HG02870 (cell line): ENCODE results near the gene SERPING1.

ENCODE experiments used
- ATAC-seq: cut with Tn5 transposase; IDR thresholded peaks from one replicate; pipeline ENCODE4 v1.9.1; 2021; ENCODE audit warnings: mild to moderate bottlenecking, moderate library complexity; ENCODE audit not compliant: unreplicated experiment

SERPING1 gene

DNA sequence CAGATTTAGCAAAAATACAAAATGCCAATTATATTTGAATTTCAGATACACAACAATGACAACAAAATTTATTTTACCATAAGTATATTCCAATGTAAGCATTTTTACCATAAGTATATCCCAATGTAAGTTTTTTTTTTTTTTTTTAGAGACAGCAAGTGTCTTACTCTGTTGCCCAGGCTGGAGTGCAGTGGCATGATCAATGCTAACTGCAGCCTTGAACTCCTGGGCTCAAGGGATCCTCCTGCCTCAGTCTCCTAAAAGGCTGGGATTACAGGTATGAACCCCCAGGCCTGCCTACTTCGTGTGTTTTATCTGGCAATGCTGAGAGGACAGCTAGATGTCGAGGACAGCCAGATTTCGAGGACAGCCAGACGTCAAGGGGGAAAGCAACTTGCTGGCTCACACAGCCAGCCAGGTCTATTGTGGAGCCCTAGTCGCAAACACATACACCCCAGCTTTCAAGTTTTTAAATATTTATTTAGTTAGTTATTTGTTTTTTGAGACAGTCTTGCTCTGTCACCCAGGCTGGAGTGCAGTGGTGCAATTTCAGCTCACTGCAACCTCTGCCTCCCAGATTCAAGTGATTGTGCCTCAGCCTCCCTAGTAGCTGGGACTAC is 1.1 kb upstream of the SERPING1 start:
- no peak for ATAC-seq

DNA sequence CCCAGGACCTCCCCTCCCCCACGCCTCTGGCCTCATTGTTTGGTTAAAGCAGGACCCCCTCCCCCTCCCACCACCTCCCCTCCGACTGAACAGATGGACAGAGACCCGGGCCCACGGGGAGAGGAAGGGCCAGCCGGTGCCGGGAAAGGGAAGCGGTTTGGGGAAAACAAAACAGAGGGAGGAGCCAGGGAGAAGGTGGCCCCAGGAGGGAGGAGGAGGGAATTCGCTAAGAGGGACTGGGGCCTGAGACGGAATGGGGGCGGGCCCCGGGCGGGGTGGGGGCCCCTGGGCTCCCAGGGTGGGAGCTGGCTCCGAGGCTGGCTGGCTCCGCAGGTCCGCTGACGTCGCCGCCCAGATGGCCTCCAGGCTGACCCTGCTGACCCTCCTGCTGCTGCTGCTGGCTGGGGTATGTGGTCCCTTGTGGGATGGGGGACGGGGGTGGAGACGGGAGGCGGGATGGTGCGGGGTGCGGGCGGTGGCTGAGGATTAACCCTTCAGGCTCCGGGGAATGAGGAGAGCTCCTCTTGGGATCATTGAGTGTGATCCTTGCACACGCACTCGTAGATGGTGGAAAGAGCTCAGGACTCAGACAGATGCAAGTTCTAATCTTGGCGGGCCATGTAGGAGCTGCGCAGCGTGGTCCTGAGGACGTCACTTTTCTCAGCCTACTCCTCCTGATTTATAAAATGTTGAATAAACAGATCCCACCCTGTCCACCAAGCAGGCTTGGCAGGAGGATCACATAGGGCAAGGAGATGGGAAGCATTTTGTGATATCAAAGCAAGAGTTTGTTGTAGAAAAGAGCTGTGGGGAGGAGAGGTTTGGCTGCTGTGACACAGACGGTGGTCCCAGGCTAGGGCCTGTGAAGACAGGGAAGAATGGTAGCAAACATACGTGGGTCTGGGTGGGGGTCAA is 688 bp downstream of the SERPING1 start:
- ATAC-seq, result no peak

DNA sequence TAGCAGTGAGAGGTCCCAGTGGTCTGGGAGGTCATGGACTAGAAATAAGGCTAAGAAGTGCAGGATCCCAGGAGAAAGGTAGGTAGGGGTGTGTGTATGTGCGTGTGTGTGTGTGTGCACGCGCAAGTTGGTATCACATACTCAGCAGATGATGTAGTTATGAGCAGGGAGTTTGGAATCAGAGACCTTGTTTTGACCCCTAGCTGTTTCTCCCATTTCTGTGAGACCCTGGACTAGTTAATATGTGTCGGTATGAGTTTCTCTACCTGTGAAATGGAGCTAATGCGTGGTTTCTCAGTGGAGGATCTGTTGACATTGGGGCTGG is 1.3 kb downstream of the SERPING1 start:
- no peak for ATAC-seq

DNA sequence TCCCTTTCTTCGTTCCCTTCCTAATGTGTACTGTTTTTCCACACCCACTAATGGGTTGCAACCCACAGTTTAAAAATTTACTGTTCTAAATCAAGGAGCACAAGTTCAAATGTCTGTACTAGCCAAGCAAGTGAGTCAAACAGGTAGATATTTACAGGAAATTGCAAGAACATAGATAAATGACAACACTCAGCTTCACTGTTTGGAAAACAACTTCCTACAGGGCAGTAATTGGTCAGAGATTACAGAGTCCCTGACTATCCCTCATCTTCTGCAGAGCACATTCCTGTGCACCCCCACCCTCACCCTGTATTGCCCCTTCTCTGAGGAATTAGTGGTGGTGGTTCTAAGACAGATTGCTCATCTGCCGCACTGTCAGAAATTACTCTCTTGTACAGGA is 1.9 kb downstream of the SERPING1 start:
- no peak for ATAC-seq

DNA sequence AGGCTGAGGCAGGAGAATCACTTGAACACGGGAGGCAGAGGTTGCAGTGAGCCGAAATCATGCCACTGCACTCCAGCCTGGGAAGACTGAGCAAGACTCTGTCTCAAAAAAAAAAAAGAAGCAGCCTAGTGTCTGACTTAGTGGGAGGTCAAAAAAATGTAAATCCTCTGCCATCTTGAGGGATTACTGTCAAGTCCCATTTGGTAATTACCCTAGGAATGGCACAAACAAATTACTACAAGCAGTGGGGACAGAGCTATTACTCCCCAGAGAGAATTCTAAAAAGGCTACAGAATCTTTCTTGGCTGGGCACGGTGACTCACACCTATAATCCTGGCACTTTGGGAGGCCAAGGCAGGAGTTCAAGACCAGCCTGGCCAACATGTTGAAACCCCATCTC is 3.8 kb downstream of the SERPING1 start:
- ATAC-seq, result no peak

DNA sequence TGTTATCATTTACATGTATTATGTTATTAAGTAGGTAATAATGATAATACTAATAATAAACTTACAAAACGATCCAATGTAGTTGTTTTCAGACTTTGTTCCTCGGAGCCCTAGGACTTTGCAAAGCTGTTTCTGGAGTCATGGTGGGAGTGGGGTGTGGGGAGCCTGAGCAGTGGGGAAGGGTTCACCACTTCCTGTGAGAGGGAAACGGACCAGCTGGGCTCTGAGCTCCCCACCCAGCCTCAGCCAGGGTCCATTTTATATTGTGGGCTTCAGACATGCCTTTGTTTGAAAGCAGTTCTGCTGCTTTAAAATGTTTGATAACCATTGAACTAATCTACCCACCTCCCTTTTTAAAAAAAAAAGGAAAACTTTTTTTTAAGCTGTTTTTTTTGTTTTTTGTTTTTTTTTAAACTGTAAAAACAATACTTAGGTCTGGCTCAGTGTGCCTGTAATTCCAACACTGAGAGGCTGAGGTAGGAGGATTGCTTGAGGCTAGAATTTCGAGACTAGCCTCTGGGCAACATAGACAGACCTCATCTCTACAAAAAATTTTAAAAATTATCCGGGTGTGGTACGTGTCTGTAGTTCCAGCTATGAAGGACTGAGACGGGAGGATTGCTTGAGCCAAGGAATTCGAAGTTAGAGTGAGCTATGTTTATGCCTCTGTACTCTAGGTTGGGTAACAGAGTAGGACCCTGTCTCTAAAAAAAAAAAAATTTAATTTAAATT is 7.0 kb downstream of the SERPING1 start:
- ATAC-seq, result no peak

DNA sequence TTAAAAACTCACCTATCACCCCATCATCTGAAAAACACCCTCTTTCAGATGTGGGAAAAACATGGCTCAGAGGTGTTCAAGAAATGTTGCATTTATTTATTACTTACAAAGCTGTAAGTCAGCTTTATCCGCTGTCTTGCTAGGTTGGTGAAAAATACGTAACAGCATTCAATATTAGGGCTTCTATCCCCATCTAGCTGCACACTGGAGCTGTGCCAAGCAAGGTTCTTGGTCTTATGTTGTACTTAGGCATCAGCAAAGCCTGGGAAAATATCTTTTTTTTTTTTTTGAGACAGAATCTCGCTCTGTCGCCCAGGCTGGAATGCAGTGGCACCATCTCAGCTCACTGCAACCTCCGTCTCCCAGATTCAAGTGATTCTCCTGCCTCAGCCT is 7.5 kb downstream of the SERPING1 start:
- no peak for ATAC-seq

DNA sequence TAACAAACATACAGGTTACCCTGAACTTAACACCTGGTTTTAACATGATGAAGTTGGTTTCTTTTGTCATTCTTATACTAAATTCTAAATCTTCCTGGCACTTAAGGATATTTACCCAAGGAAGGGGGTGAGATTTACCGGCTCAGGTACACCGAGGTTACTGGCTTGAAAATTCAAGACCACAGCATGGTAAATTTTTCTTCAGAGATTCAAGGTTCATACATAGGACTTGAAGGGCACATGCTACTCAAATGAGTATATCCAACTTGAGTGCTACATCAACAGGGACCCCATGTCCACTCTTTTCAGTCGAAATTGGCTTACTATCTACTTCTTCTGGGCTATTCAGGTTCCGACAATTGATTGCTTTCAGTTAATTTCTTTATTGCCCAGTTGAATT is 12.7 kb downstream of the SERPING1 start:
- no peak for ATAC-seq

DNA sequence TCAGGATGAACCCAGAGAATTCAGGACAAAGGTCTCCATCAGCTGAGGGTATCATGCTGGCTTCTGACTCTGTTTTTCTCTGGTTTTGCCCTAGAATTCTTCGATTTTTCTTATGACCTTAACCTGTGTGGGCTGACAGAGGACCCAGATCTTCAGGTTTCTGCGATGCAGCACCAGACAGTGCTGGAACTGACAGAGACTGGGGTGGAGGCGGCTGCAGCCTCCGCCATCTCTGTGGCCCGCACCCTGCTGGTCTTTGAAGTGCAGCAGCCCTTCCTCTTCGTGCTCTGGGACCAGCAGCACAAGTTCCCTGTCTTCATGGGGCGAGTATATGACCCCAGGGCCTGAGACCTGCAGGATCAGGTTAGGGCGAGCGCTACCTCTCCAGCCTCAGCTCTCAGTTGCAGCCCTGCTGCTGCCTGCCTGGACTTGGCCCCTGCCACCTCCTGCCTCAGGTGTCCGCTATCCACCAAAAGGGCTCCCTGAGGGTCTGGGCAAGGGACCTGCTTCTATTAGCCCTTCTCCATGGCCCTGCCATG is 16.8 kb downstream of the SERPING1 start:
- no peak for ATAC-seq

DNA sequence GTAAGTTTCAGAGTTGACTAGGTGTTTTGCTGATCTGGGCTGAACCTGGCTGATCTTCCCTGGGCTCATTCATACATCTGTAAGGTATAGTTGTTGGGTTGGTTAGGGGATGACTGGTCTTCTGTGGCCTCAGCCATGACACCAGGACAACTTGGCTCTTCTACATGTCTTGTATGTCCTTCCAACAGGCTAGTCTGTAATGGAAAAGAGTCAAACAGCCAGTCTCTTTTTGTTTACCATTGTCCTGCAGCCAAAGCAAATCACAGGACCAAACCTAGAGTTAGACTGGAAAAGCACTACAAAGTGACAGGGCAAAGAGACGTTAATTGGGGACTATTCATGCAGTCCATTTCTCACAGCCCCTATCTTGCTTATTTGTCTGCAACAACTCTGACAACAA is 17.8 kb downstream of the SERPING1 start:
- ATAC-seq, result no peak

DNA sequence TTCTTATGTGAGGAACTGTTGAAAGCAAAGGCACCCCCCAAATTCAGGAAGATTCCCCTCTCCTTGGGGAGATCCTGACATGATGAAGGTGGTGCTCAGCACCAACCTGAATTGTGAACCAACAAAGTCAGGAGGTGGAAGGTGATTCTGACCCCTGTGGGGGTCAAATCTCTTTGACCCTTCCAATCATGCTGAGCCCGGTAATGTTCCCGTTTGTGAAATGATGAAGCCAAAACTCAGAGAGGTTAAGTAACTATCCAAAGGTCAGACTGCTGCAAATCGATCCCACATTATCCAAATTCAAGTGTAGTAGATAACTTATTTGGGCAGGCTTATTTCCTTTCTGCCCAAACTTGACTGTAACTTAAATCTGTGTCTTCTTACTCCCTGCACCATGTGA is 19.1 kb downstream of the SERPING1 start:
- ATAC-seq, result no peak

DNA sequence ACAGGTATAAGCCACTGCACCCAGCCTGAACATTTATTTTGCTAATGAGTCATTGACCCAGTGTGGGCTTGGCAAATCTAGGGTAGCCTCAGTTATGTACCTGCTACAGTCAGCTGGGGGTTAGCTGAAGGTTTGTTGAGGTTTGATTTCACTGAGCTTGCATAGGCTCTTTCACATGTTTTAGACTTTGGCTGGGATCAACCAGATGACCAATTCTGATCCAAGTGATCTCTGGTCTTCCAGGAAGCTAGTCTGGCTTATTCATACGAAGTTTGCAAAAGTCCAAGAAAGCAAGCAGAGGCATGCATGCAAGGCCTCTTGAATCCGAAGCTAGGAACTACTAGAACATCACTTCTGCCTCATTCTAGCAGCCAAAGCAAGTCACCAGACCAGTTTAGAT is 21.0 kb downstream of the SERPING1 start:
- no peak for ATAC-seq

DNA sequence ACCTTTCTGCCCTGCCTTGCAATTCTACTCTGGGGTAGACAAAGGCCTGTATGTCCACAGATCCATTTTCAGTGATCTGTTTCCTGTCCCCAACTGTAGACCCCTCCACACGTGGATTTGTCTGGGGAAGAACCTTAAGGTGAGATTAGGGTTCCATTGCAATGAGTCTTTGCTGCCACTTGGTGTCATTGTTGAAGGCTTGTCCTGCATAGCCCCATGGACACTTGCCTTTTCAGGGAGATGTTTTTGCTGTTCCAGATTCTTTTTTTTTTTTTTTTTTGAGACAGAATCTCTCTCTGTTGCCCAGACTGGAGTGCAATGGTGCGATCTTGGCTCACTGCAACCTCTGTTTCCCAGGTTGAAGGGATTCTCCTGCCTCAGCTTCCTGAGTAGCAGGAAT is 21.8 kb downstream of the SERPING1 start:
- ATAC-seq, result no peak

DNA sequence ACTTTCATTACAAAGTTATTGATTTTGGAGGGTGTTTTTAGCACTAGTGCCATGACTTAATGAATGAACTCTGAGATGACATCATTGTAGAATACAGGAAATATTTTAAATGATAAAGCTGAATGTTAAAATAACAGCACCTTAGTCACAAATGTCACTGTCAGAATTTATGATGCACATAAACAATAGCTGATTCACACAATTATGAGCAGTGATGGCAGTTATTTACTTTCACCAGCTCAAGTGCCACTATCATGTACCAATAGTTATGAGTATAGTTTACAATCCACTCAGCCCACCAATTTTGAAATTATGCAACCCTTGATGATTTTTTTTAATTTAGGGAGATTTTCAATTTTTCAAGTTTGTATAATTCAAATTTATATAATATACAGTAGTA is 23.0 kb downstream of the SERPING1 start:
- ATAC-seq, result no peak

DNA sequence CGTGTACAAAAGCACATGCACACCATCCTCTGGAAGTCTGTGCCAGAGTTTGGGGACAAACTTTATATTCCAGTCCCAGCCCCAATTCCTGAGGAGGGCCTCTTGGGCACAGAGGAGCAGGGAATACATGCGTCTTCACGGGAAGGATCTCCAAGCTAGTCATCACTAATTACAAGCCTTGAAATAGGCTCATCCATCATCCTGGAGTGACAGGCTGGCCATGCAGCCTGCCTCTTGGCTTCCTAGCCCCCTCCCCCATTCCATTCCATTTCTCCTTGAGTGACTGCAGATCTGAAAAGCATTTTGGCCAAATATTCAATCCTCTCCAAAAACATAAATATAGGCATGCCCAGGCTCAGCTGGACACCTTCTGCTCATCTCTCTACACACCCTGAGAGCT is 24.8 kb downstream of the SERPING1 start:
- no peak for ATAC-seq

DNA sequence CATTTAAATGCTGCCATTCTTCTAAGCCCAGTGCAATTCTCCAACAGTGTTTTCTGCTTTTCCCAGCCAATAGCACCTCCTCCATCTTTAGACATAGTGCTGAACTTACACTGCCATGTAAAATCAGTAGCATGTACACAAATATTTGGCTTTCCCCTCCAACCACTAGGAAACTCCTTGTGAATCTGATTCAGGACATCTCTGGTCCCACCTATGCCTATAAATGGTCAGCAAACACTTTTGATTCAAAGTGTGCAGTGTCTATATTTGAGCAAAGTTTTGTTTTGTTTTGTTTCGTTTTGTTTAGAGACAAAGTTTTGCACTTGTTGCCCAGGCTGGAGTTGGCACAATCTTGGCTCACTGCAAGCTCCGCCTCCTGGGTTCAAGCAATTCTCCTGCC is 27.4 kb downstream of the SERPING1 start:
- no peak for ATAC-seq

DNA sequence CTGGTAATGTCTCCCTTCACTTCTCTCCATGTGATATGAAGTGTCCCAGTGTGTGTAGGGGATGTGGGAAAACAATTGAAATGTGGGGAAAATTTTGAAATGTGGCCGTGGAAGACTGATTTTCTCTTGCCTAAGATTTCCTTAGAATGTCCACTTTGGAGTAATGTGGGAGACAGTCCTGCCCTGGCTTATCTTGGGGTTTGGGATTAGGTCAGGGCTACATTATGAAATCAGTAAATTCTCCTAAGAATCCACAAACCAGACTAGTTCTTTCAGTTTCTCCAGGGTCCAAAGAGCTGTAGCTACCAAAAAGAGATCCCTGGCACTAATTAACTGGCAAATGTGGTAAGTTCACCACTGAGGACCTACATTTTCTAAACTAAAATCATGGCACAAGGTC is 29.4 kb downstream of the SERPING1 start:
- ATAC-seq, result no peak

DNA sequence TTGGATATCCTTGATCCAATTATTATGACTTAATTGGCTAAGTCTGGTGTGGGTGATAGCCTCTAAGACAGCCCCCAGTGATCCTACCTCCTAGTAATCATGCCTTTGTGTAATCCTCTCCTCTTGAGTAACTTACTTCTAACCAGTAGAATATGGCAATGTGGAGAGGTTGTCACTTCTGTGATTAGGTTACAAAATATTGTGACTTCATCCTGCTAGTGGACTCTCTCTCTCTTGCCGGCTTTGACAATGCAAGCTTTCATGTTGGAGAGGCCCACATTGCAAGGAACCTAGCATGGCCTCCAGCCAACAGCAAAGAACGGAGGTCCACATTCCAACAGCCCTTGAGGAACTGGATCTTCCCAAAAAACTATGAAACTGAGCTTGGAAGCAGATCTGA is 32.7 kb downstream of the SERPING1 start:
- ATAC-seq, result no peak

DNA sequence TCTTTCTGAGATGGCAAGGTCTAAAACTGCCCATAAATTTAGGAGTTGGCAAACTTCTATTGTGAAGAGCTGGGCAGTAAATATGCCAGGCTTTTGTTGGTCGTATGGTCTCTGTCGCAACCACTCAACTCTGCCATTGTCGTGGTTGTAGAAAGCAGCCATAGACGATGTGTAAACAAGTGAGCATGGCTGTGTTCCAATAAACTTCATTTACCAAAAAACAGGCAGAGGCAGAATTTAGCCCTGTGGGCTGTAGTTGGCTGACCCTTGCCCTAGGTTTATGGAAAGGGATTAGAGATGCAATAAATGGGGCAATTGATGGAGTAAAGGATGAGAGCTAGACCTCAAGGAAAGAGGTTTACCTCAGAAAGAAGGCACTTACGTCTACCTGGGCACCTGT is 34.6 kb downstream of the SERPING1 start:
- ATAC-seq, result no peak

DNA sequence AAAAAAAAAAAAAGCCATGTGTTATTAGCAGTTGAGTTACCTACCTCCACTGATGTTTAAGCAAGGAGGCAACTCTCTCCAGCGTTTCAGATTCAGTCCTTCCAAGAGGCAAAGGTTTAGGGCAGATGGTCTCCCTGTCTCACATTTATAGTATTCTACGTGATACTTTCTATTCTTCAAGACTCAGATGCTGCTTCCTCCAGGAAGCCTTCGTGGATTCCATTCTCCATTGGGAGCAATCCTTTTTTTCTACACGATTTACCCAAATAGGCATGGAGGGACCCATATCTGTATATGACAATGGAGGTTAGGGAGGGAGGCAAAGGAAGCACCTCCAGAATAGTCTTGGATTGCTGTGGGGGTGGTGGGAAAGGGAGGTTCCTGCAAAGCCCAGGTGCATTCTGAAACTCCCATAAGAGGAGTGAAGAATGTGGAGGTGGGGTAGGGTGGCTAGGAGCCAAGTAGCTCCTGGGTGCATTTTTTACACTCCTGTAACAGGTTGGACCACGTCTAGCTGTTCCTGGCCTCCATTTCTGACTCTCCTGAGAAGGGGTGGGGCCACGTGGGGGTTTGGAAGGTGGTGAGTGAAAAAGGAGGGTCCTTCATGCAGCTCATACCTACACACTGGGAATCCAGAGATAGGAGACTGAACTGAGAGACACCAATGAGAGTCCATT is 36.0 kb downstream of the SERPING1 start:
- ATAC-seq, result no peak

DNA sequence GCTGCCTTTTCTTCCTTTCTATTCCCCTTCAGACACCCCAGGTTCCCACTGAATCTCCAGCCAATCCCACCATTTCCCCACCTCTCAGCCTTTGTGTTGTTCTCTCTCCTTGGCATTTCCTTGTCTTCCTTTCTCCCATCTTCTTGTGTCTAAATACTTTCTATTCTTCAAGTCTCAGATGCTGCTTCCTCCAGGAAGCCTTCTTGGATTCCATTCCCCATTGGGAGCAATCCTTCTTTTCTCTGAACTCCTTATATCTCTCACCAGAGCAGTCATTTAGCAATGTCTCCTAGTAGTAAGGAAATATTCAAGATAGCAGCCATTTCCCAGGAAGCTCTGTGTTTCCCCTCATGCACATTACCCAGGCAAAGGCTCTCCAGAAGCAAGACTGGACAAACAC is 36.8 kb downstream of the SERPING1 start:
- no peak for ATAC-seq
